NCI-H2107 treated with DMSO at 0.1 percent for 48 hours (cell line): ENCODE data around the gene FAM170A.

Experiments
- DNase-seq: peaks from one replicate; lab custom pipeline; 2025; ENCODE audit not compliant: unreplicated experiment; lab: John Stamatoyannopoulos, UW

Gene FAM170A, protein sequence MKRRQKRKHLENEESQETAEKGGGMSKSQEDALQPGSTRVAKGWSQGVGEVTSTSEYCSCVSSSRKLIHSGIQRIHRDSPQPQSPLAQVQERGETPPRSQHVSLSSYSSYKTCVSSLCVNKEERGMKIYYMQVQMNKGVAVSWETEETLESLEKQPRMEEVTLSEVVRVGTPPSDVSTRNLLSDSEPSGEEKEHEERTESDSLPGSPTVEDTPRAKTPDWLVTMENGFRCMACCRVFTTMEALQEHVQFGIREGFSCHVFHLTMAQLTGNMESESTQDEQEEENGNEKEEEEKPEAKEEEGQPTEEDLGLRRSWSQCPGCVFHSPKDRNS

DNA sequence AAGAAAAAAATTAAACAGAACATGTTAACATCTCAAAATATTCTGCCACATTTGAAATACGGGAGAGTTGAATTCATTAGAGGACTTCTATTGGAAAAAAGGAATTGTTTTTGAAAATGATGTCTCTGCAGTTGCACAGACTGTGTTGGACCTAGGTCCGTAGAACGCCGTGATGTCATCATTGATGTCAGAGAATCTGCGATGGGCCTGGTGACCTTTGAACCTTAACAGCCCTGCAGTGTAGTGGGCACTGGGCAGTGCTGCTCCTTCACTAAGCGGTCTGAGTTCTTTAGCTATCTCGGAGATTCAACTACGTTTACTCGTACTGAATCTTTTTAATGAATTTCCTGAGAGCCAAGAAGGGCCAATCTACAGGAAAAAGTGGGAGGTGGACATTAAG, at the start of gene FAM170A:
Gene FAM170A (plus strand): TSS at position 220 of the 400 bp plus-strand sequence. CDS start 211 bp downstream, outside the sequence.
- no peak for DNase-seq

DNA sequence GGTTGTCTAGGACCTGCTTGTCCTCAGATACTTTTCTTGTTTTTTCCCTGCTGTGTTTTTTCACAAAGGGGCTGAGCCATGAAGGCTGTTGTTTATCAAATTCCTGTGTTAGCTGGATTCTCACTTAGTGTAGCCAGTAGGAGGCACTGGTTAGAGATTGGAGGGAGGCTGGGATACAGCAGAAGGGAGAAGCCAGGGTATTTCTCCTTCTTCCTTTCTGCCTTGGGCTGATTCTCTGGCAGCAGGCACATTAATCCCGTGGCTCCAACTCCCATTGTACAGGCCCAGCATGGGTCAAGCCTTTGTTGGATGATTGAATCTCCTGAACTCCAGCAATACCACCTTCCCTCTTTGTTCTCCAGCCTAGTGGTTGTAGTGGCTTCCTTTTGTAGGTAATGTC, 46.4 kb upstream of the FAM170A start:
- DNase-seq: no peak

DNA sequence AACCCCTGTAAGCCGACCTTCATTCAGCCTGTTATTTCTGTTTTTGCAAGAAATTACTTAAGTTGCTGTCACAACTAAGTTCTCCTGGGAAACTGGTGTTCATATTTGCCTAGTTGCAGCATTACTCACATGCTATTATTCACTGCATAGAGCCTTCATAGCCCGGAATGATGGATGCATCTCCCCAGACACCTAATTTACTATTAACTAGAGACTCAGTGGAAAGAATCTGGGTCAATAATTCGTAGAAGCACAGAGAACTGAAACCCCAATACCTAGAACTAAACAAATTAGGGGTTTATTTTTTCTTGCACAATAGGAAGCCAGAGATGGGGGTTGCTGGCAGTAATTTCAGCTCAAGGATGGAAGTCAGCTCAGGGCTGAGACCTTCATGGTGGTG, 45.7 kb upstream of the FAM170A start:
- no peak for DNase-seq

DNA sequence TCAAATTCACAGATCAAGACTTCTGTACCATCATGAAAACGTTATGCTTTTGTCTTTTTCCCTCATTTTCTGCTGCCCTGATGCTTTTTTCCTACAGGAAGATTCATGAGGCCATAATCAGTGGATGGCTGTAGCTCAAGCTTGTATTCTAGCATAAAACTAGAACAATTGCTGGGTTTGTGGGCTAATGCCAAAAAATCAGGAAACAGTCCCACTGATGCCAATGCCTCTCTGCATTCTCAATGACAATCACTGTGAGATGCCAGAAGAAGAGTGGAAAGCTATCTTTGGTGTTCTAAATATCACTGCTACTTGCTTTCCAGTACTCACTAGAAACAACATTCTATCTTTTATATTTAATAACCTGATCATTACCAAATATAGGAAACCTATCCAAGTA, 33.3 kb upstream of the FAM170A start:
- DNase-seq: no peak

DNA sequence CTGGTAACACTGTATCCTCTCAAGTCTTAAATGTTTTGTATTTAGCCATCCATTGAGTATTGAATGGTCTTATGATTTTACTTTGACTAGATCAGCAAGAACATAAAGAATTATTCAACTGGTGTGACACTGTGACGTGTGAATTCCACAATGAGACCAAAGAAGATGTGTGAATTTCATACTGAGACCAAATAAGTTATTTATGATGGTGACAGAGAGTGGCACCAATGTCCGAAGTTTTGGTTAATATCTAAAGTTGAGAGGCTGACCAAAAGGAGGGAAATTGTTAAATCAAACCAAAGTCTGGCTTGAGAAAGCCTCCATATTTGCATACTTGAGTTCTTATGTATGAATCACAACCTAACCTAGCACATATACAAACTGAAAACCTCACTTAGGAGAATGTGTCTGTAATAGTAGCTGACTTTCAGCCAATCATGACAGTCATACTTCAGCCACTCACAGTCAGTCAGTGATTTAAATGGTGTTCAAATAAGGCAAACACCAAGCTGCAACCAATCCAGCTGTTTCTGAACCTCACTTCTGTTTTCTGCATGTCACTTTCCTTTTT, 31.5 kb upstream of the FAM170A start:
- no peak for DNase-seq

DNA sequence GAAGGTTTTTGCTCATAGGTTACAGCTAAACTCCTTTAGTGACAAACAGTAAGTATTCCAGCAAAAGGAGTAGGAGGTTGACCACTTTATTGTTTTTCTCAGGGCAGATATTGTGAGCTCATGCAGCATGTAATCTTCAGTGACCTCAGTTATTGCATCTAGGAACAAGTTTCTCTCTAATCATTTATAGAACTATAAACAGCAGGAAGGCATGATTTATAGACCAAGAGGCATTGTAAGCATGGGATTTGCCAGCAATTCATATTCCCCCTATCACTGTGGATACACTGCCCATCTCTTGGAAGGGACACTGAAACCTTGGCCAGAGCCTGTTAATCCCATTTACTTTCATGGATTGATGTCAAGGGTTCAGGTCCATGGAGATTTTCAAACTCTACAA, 15.4 kb upstream of the FAM170A start:
- DNase-seq: no peak

DNA sequence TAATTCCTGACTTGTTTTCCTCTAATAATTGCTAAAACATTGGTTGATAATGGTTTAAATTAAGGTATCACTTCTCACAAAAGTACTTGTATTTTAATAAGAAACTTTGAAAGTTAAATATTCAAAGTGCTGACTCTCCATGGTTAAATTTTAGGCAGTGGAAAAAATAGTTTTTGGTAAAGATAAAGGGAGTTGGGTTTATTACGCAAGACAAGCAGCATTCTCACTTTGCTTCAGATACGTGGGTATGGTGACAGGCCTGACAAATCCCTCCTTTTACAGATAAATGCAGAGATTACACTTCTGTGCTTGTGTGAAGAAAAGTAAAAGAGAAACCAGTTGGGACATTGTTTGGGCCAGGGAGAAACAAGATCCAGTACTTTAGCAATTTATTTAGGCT, 14.5 kb upstream of the FAM170A start:
- no peak for DNase-seq

DNA sequence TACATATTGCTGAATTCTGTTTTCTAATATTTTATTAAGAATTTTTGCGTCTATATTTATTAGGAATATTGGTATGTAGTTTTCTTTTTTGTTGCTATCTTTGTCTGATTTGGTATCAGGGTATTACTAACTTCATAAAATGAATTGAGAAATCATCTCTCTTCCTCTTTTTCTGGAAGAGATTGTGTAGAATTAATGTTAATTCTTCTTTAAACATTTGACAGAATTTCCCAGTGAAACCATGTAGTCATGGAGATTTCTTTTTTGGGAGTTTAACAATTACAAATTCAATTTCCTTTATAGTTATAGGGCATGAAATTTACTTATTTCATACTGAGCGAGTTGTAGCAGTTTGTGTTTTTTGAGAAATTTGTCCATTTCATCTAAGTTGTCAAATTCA, 3.3 kb upstream of the FAM170A start:
- no peak for DNase-seq

DNA sequence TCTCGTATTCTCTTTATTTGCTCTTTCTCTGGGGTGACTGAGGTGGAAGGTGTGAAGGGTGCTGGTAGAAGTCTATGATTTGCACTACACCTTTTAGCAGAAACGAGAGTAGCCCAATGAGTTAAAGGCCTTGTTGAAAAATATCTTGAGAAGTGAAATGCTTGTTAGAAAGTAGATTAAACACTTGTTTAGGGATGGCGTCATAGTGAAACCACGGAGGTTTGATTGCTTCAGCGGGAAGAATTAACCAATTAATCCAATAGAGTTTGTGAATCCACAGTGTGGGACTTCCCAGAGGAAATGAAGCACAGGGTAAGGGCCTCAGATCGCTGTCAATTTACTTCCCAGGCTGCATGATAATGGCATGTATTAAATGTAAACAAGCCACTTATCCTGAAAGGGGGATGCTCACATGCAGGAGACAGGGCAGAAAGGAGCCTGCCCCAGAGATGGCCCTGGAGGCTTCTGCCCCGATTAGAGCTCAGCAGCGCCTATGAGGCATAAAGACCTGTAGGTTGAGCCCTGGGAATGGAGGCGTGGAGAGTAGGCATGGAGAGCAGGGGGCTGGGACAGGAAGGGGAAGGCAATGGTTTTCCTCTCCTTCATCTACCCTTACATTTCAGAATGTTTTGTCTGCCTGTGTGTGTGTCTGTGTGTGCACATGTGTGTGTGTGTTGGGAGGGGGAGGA, 1.5 kb downstream of the FAM170A start:
- no peak for DNase-seq

DNA sequence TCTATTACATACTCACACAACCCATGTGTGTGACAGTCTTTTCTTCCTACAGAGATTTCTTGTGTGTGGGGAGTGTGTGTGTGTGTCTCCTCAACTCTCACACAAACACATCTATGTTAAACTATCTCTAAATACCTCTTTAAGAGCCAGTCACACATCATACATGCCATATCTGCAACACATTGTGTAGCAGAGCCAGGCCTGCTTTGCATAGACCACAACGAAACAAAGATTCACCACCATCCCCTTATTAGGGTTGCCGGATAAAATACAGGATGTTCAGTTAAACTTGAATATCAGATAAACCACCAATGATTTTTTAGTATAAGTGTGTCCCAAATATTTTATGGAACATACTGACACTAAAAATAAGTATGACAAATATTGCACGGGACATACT, 2.3 kb downstream of the FAM170A start:
- no peak for DNase-seq

DNA sequence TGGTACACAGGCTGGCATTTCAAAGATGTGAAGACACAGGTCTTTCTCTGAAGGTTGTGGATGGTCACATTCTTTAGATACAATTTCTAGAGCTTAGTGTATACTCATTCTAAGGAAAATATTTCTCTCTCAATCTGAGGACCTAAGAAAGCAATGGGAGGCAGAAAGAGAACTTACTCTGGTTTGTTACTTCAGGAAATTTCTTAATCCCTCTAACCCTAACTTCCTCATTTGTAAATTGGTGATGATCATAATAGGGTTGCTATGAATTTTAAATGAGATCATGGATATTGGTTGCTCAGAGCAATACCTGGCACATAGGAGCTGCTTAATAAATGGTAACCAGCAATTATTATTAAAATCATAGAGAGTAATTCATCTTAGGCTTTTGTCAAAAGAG, 22.1 kb downstream of the FAM170A start:
- no peak for DNase-seq

DNA sequence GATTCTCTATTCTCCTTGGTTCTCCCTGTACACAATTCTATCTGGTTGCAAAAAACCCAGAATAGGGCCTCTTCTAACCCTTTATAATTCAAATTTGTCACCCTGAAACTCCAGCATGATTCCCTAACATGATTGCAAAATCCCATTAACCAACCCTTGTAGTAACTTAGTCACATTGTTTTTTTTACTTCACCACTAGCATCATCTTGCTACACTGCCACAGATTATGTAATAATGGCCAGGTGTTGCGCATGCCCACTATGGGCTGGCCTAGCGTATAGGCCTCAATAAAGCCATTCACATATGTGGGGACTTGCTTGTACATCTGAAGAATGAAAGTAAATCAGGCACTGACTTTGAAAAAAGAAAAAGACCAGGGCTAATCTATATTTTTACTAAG, 25.7 kb downstream of the FAM170A start:
- no peak for DNase-seq

DNA sequence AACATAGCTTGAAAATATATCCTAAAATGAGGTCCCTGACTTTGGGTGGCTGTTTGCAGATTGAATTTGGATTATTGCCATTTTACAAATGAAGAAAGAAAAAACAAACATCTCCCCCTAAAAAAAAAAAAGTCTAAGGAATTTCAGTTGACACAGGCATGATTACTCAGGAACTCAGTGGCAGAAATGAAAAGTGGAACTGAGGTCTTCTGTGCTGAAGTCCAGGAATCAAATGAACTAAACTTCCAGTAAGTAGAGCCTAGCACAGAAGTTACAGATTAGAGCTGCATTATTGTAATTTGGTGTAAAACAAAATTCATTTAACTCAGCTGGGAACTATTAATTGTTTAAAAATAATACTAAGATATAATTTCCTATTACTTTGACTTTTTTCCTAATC, 26.7 kb downstream of the FAM170A start:
- no peak for DNase-seq

DNA sequence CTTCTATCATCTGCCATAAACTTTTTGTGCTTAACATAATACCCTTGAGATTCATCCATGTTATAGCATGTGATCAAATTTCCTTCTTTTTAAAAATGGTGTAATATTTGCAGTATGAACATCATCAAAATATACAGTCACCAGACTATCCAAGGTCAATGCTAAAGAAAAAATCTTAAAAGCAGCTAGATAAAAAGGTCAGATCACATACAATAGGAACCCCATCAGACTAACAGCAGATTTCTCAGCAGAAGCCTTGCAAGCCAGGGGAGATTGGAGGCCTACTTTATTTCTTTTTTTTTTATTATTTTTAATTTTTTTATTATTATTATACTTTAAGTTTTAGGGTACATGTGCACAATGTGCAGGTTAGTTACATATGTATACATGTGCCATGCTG, 37.2 kb downstream of the FAM170A start:
- DNase-seq: no peak

DNA sequence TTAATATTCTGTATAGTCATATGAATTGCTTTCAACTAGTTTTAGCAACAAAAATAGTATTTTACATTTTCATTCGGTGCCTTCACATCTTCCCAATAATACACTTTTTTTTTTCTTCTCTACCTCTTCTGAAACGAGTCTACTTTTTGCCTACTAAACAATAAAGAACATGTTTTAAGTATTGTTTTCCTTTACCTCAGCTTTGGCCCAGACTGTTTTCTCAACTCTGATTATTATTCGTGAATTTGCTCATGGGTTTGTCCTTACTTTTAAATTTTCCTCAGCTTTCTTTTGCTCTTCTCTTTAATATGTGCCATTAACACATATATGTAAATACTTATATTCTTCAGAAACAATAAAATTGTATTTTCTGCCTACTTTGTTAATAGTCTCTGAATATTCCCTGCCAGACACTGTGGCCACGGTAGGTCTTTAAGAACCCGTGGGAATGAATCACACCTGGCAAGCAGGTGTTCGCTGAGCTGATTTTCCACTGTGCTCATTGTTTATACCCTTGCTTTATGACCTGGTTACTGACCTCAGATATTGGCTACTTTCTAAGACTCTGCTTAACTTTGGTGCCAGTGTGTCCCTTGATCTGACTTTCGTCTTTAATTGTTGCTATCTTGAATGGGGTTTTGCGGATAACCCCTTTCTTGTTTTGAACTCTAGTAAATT, 49.1 kb downstream of the FAM170A start:
- DNase-seq: peak; percentile 0

DNA sequence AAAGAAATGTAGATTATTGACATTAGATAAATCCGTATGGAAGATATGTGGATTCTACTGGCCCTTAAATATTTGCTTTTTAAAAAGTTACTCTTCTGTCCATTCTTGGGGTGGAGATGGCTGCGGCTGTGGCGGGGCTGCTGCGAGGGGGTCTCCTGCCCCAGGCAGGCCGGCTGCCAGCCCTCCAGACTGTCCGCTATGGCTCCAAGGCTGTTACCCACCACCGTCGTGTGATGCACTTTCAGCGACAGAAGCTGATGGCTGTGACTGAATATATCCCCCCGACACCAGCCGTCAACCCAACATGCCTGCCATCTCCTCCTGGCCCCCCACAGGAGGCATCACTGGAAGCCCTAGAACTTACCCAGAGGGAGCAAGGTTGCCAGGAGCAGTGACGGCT, 50.7 kb downstream of the FAM170A start:
- DNase-seq: no peak

DNA sequence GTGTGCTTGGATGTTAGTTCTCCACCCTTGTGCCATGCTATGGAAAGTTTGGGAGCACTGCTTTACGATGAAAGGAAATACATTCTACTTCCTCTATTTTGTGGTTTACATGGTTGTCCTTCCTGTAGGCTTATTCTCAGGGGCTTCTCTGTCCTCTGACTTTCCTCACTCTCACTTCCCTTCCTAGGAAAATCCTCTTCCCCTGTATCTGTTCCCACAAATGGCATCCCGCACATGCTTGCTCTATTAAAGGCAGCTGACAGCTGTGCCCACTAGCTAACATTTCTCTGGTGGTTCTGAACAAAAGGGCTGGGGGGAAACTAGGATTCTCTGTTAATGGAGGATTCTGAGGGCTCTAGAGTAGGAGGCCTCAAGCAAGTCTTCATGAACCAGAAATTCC, 52.4 kb downstream of the FAM170A start:
- no peak for DNase-seq

DNA sequence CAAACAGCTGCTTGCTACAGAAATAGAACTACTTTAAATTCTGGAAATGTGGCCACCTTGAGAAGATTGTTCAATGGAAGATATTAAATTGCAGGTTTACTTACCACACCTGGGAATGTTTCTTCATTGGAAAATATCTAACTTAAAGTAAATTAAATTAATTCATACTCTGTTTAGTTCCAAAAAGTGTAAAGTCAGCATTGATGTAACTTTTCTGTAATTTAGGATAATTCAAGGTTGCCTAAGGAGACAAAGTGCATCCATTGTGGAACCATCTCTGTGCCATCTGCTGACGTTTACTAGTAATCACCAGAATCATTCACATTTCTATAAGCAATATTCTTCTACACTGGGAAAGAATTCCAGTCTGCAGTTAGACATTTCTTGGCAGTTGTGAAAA, 53.0 kb downstream of the FAM170A start:
- no peak for DNase-seq
